WTC11 (cell line): ENCODE results near the gene SLC8A1. TPM values are rescaled to one million over a fixed set of nuclear protein-coding genes. Genes with fewer than 3 reads are reported as not detected.
A peak's percentile ranks its signal among the peaks of the same experiment; 100 is the strongest.

Experiments used
- ATAC-seq: fragments of 200-7000 bp; cut with Tn5 transposase; 2 replicates; pipeline ENCODE4 v1.10.0; 2021; ENCODE audit warnings: mild to moderate bottlenecking, moderate library complexity
- CTCF ChIA-PET: fragments of 300-600 bp; sonication (Branson Sonifier 250); formaldehyde crosslinking; loops from one replicate; lab custom pipeline; 2021; ENCODE audit warnings: antibody characterized with exemption; lab: Charles Lee
- POLR2A ChIA-PET: fragments of 350-600 bp; sonication (Branson Sonifier 250); formaldehyde crosslinking; loops from one replicate; lab custom pipeline; 2021; ENCODE audit warnings: antibody characterized with exemption; lab: Charles Lee
- DNase-seq: peaks from one replicate; pipeline ENCODE4 v3.0.0; 2021; ENCODE audit warnings: low spot score
- H3K27ac Mint-ChIP-seq: 2 replicates; pipeline ENCODE4 v1.8.0; 2021; ENCODE audit warnings: mixed read lengths
- H3K27me3 Mint-ChIP-seq: 2 replicates; pipeline ENCODE4 v1.8.0; 2021; ENCODE audit warnings: low read depth, mild to moderate bottlenecking, moderate library complexity, mixed read lengths
- H3K36me3 Mint-ChIP-seq: 2 replicates; pipeline ENCODE4 v1.8.0; 2021; ENCODE audit warnings: mixed read lengths
- H3K4me1 Mint-ChIP-seq: 2 replicates; pipeline ENCODE4 v1.8.0; 2022; ENCODE audit warnings: mixed read lengths
- H3K4me3 Mint-ChIP-seq: 2 replicates; pipeline ENCODE4 v1.8.0; 2021; ENCODE audit warnings: mild to moderate bottlenecking, moderate library complexity, mixed read lengths
- H3K9me3 Mint-ChIP-seq: 2 replicates; pipeline ENCODE4 v1.8.0; 2021; ENCODE audit warnings: mixed read lengths
- ATF1 ChIP-seq: sonication (generic); formaldehyde crosslinking; IDR thresholded peaks from 2 replicates; pipeline ENCODE4 v1.8.1; 2023; ENCODE audit warnings: mild to moderate bottlenecking, moderate library complexity, missing genetic modification reagents
- GTF2I ChIP-seq: fragments of 250-450 bp; sonication (Bioruptor Pico); conservative IDR thresholded peaks from 2 replicates; pipeline ENCODE4 v1.4.0; 2021; ENCODE audit warnings: mild to moderate bottlenecking
- HMGA2 ChIP-seq: fragments of 250-450 bp; sonication (Bioruptor Pico); IDR thresholded peaks from 2 replicates; pipeline ENCODE4 v1.4.0; 2021; ENCODE audit warnings: mild to moderate bottlenecking, moderate library complexity
- JUN ChIP-seq: sonication (generic); formaldehyde crosslinking; IDR thresholded peaks from 2 replicates; pipeline ENCODE4 v1.8.0; 2023; ENCODE audit warnings: mild to moderate bottlenecking, missing genetic modification reagents
- NFYB ChIP-seq: sonication (generic); formaldehyde crosslinking; conservative IDR thresholded peaks from 2 replicates; pipeline ENCODE4 v1.8.0; 2022; ENCODE audit warnings: low read depth, missing genetic modification reagents
- PRDM15 ChIP-seq: sonication (generic); formaldehyde crosslinking; IDR thresholded peaks from 2 replicates; pipeline ENCODE4 v1.8.0; 2022; ENCODE audit warnings: missing genetic modification reagents
- PRRX2 ChIP-seq: fragments of 250-450 bp; sonication (Bioruptor Pico); IDR thresholded peaks from 2 replicates; pipeline ENCODE4 v1.8.0; 2021; ENCODE audit warnings: mild to moderate bottlenecking
- RELA ChIP-seq: sonication (generic); formaldehyde crosslinking; IDR thresholded peaks from 2 replicates; pipeline ENCODE4 v1.8.1; 2022; ENCODE audit warnings: missing genetic modification reagents, mild to moderate bottlenecking, borderline replicate concordance
- ZNF317 ChIP-seq: sonication (generic); formaldehyde crosslinking; IDR thresholded peaks from 2 replicates; pipeline ENCODE4 v1.8.1; 2023; ENCODE audit warnings: low read depth, mild to moderate bottlenecking, moderate library complexity, missing genetic modification reagents, borderline replicate concordance
- ZNF423 ChIP-seq: fragments of 250-450 bp; sonication (Bioruptor Pico); IDR thresholded peaks from 2 replicates; pipeline ENCODE4 v2.1.2; 2022; ENCODE audit warnings: mild to moderate bottlenecking, moderate library complexity
- ZNF671 ChIP-seq: fragments of 250-450 bp; sonication (Bioruptor Pico); IDR thresholded peaks from 2 replicates; pipeline ENCODE4 v1.8.0; 2021; ENCODE audit warnings: mild to moderate bottlenecking
- total RNA-seq: library from RNA; stranded (reverse); gene quantifications from 3 replicates; pipeline ENCODE4 v1.2.3, GENCODE V29; 2021
- TF ChIP-seq, protein P1 (sequence below): fragments of 250-450 bp; sonication (Bioruptor Pico); IDR thresholded peaks from 2 replicates; pipeline ENCODE4 v1.9.0; 2021; ENCODE audit warnings: mild to moderate bottlenecking
- TF ChIP-seq, protein P2 (sequence below): sonication (generic); formaldehyde crosslinking; IDR thresholded peaks from 2 replicates; pipeline ENCODE4 v1.8.0; 2023; ENCODE audit warnings: missing genetic modification reagents, mild to moderate bottlenecking, borderline replicate concordance
- TF ChIP-seq, protein P3 (sequence below): sonication (generic); formaldehyde crosslinking; IDR thresholded peaks from 2 replicates; pipeline ENCODE4 v1.8.0; 2022; ENCODE audit warnings: mild to moderate bottlenecking, missing genetic modification reagents
- TF ChIP-seq, protein P4 (sequence below): sonication (generic); formaldehyde crosslinking; IDR thresholded peaks from 2 replicates; pipeline ENCODE4 v1.8.1; 2023; ENCODE audit warnings: mild to moderate bottlenecking, missing genetic modification reagents

The SLC8A1 gene
- total RNA-seq, 1 experiment from 2014 or later = 2.6 TPM

DNA sequence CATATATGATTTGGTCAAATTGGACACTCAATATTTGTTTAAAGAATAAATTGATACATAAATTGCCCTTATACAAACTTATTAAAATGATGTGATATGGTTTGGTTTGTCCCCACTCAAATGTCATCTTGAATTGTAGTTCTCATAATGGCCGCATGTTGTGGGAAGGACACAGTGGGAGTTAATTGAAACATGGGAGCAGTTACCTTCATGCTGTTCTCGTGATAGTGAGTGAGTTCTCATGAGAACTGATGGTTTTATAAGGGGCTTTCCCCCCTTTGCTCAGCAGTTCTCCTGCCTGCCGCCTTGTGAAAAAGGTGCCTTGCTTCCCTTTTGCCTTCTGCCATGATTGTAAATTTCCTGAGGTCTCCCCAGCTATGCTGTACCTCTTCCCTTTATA is 34.0 kb upstream of the SLC8A1 start (continued):
- TF ChIP-seq HMGA2 (no peak), ZNF671 (CRISPR knock-in tag) (no peak)
- TF ChIP-seq, protein P1, sequence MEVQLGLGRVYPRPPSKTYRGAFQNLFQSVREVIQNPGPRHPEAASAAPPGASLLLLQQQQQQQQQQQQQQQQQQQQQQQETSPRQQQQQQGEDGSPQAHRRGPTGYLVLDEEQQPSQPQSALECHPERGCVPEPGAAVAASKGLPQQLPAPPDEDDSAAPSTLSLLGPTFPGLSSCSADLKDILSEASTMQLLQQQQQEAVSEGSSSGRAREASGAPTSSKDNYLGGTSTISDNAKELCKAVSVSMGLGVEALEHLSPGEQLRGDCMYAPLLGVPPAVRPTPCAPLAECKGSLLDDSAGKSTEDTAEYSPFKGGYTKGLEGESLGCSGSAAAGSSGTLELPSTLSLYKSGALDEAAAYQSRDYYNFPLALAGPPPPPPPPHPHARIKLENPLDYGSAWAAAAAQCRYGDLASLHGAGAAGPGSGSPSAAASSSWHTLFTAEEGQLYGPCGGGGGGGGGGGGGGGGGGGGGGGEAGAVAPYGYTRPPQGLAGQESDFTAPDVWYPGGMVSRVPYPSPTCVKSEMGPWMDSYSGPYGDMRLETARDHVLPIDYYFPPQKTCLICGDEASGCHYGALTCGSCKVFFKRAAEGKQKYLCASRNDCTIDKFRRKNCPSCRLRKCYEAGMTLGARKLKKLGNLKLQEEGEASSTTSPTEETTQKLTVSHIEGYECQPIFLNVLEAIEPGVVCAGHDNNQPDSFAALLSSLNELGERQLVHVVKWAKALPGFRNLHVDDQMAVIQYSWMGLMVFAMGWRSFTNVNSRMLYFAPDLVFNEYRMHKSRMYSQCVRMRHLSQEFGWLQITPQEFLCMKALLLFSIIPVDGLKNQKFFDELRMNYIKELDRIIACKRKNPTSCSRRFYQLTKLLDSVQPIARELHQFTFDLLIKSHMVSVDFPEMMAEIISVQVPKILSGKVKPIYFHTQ (CRISPR knock-in tag) = no peak

- ChIA-PET POLR2A (no interaction called here), CTCF (no interaction called here)
- DNase-seq (no peak), ATAC-seq (no peak)
- H3K36me3 Mint-ChIP-seq = peaks cover 4% of the 10 kb centered on the region
- no peak for TF ChIP-seq ZNF423
- no peak for TF ChIP-seq NFYB (CRISPR knock-in tag)
- TF ChIP-seq, protein P2, sequence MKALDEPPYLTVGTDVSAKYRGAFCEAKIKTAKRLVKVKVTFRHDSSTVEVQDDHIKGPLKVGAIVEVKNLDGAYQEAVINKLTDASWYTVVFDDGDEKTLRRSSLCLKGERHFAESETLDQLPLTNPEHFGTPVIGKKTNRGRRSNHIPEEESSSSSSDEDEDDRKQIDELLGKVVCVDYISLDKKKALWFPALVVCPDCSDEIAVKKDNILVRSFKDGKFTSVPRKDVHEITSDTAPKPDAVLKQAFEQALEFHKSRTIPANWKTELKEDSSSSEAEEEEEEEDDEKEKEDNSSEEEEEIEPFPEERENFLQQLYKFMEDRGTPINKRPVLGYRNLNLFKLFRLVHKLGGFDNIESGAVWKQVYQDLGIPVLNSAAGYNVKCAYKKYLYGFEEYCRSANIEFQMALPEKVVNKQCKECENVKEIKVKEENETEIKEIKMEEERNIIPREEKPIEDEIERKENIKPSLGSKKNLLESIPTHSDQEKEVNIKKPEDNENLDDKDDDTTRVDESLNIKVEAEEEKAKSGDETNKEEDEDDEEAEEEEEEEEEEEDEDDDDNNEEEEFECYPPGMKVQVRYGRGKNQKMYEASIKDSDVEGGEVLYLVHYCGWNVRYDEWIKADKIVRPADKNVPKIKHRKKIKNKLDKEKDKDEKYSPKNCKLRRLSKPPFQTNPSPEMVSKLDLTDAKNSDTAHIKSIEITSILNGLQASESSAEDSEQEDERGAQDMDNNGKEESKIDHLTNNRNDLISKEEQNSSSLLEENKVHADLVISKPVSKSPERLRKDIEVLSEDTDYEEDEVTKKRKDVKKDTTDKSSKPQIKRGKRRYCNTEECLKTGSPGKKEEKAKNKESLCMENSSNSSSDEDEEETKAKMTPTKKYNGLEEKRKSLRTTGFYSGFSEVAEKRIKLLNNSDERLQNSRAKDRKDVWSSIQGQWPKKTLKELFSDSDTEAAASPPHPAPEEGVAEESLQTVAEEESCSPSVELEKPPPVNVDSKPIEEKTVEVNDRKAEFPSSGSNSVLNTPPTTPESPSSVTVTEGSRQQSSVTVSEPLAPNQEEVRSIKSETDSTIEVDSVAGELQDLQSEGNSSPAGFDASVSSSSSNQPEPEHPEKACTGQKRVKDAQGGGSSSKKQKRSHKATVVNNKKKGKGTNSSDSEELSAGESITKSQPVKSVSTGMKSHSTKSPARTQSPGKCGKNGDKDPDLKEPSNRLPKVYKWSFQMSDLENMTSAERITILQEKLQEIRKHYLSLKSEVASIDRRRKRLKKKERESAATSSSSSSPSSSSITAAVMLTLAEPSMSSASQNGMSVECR (CRISPR knock-in tag) = no peak
- TF ChIP-seq JUN (CRISPR knock-in tag) = no peak
- no peak for TF ChIP-seq ZNF317
- no peak for TF ChIP-seq ATF1 (CRISPR knock-in tag)
- TF ChIP-seq, protein P3, sequence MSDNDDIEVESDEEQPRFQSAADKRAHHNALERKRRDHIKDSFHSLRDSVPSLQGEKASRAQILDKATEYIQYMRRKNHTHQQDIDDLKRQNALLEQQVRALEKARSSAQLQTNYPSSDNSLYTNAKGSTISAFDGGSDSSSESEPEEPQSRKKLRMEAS (CRISPR knock-in tag) = no peak
- H3K9me3 Mint-ChIP-seq = peaks cover 10% of the 10 kb centered on the region
- no peak overlapping the region for H3K27ac Mint-ChIP-seq
- no peak overlapping the region for H3K4me3 Mint-ChIP-seq
- H3K27me3 Mint-ChIP-seq = no peaks in the 10 kb centered on the region
- no peaks in the 10 kb centered on the region for H3K4me1 Mint-ChIP-seq
These were observed 33.4 kb upstream of the SLC8A1 start for GRCh38 chr2:40485318-40485717.

DNA sequence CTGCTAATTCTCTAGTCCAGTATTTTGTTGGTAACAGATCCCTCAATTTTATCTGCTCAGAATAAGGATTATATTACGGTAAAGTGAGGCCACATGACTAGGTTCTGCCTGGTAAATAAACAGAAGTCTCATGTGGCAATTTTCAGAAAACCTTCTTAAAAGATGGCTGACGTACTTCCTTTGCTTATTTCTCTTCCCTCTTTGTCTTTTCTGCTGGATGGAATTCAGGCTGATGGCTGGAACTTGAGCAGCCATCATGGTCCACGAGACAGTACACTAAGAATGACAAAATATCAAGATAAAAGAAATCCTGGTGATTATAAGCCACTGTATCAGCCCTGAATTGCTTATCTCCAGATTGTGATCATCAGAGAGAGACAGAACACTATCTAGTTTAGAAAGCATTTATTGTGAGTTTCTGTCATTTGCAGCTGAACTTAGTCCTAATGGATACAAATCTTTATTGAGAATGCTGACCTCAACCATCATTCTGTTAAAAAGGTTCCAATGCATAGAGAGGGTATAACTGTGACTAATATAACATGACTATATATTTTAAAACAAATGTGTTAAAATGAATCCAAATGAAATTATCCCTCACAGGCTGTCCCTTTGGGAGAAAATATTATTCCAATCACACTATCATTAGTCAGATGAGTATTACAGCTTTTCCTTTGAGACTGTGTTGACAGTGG is 31.8 kb upstream of the SLC8A1 start:
- CTCF ChIA-PET = no interaction called here
- no peak for ATAC-seq
- H3K27me3 Mint-ChIP-seq = no peaks in the 10 kb centered on the region
- H3K36me3 Mint-ChIP-seq = peaks cover 4% of the 10 kb centered on the region
- no peak overlapping the region for H3K27ac Mint-ChIP-seq
- no peaks in the 10 kb centered on the region for H3K4me1 Mint-ChIP-seq
- no peak overlapping the region for H3K4me3 Mint-ChIP-seq
- POLR2A ChIA-PET = no interaction called here
- TF ChIP-seq RELA (CRISPR knock-in tag) (no peak), GTF2I (CRISPR knock-in tag) (peak; percentile 73)
- H3K9me3 Mint-ChIP-seq = peaks cover 10% of the 10 kb centered on the region
- no peak for DNase-seq

- CTCF ChIA-PET = no interaction called here
These were observed 28.7 kb upstream of the SLC8A1 start for GRCh38 chr2:40480596-40480995.

More at GRCh38 chr2:40480596-40480995, 28.7 kb upstream of the SLC8A1 start:
- TF ChIP-seq PRRX2 (CRISPR knock-in tag) (no peak), PRDM15 (CRISPR knock-in tag) (no peak)
- TF ChIP-seq, protein P4, sequence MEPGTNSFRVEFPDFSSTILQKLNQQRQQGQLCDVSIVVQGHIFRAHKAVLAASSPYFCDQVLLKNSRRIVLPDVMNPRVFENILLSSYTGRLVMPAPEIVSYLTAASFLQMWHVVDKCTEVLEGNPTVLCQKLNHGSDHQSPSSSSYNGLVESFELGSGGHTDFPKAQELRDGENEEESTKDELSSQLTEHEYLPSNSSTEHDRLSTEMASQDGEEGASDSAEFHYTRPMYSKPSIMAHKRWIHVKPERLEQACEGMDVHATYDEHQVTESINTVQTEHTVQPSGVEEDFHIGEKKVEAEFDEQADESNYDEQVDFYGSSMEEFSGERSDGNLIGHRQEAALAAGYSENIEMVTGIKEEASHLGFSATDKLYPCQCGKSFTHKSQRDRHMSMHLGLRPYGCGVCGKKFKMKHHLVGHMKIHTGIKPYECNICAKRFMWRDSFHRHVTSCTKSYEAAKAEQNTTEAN (CRISPR knock-in tag) = no peak
- ATAC-seq (no peak), DNase-seq (no peak)
- Mint-ChIP-seq H3K27ac (no peak overlapping the region), H3K36me3 (peaks cover 4% of the 10 kb centered on the region), H3K4me3 (no peak overlapping the region), H3K27me3 (no peaks in the 10 kb centered on the region), H3K9me3 (peaks cover 10% of the 10 kb centered on the region), H3K4me1 (no peaks in the 10 kb centered on the region)
- POLR2A ChIA-PET = no interaction called here
